Activated naive CD4-positive, alpha-beta T cell treated with anti-CD3 and anti-CD28 coated beads for 36 hours (primary cell): ENCODE measurements around the gene MITD1. TPM values are rescaled to one million over a fixed set of nuclear protein-coding genes. Genes with fewer than 3 reads are reported as not detected.
A peak's percentile ranks its signal among the peaks of the same experiment; 100 is the strongest.
"Not testable (repeated sequence)": the region's sequence is repeated elsewhere in the genome, so short reads cannot be mapped to it uniquely, and the experiment has no call there.

Source experiments
- CTCF ChIA-PET: fragments of 350-600 bp; sonication (Branson Sonifier 250); formaldehyde crosslinking; loops from one replicate; lab custom pipeline; 2021; ENCODE audit warnings: antibody characterized with exemption; lab: Charles Lee
- DNase-seq: peaks from one replicate; pipeline ENCODE4 v3.0.0-alpha.2; 2020
- H3K27ac Mint-ChIP-seq: one replicate; pipeline ENCODE4 v1.8.0; 2021; ENCODE audit warnings: mild to moderate bottlenecking, mixed read lengths
- H3K27me3 Mint-ChIP-seq: one replicate; pipeline ENCODE4 v1.8.0; 2021; ENCODE audit warnings: low read depth, mixed read lengths
- H3K36me3 Mint-ChIP-seq: one replicate; pipeline ENCODE4 v1.8.0; 2021; ENCODE audit warnings: low read depth, mixed read lengths
- H3K4me1 Mint-ChIP-seq: one replicate; pipeline ENCODE4 v1.8.0; 2021; ENCODE audit warnings: low read depth, mixed read lengths
- H3K4me3 Mint-ChIP-seq: one replicate; pipeline ENCODE4 v1.8.0; 2021; ENCODE audit warnings: mild to moderate bottlenecking, moderate library complexity, mixed read lengths
- H3K9me3 Mint-ChIP-seq: one replicate; pipeline ENCODE4 v1.8.0; 2021; ENCODE audit warnings: mixed read lengths
- intact Hi-C: fragments of 100-400 bp; cut with micrococcal nuclease; formaldehyde crosslinking; loops from one replicate; pipeline ENCODE4 v1.15.1; 2023
- total RNA-seq, 2 experiments: library from RNA; stranded (reverse); gene quantifications; one replicate each; pipeline ENCODE4 v1.2.3, GENCODE V29; 2021

MITD1 gene
- 10 to 100 TPM; 61.4 to 64.1 TPM for total RNA-seq

GRCh38 chr2:99180755-99181623 is at the start of gene MITD1, which contains the start of gene MRPL30:
TSS of gene MITD1 (minus strand) at chr2:99181058. CDS start at chr2:99180981, 77 bp downstream.
TSS of gene MRPL30 (plus strand) at chr2:99181184. CDS start at chr2:99186204, 5,020 bp downstream.
- Mint-ChIP-seq H3K4me1 (peaks cover 63% of the 10 kb centered on the region), H3K27ac (peak within 1 kb of the TSS; percentile 92), H3K36me3 (peaks cover 10% of the 10 kb centered on the region), H3K4me3 (peak within 1 kb of the TSS; percentile 95), H3K27me3 (no peaks in the 10 kb centered on the region), H3K9me3 (no peaks in the 10 kb centered on the region)
- CTCF ChIA-PET: interaction anchor here (0.9 to 2.0 kb wide), 4 partner anchors 14 to 156 kb away, joined by 4 to 11 read pairs (median 6); partner anchors contain the start of genes C2orf15 and EIF5B
- intact Hi-C loops: loop anchor here (1.0 kb wide), 4 partner anchors 26 to 309 kb away; partner anchors contain the start of genes C2orf15, REV1 and TXNDC9
- peak; percentile 94 for DNase-seq

- Mint-ChIP-seq H3K9me3 (no peaks in the 10 kb centered on the region), H3K4me3 (no peak overlapping the region), H3K27me3 (no peaks in the 10 kb centered on the region), H3K4me1 (no peaks in the 10 kb centered on the region), H3K27ac (no peak overlapping the region), H3K36me3 (peaks cover 24% of the 10 kb centered on the region)
- intact Hi-C loops: no loop called here
- DNase-seq: no peak
- CTCF ChIA-PET: no interaction called here
Measured at GRCh38 chr2:99217929-99218501, 37.2 kb upstream of the MITD1 start.

DNA sequence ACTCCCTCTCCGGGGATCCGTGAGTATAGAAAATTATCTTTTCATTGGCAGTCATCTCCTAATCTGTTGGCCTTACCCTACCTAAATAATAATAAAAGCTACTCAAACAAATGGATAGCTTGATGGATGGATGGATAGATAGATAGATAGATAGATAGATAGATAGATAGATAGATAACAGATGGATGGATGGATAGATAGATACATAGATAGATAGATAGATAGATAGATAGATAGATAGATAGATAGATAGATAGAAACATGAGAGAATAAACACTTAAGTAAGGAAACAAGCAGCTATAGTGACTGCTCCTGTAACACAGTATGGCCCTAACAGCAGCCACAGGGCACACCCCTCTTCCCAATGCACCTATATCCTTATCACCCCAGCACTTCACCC is 35.2 kb upstream of the MITD1 start:
- Mint-ChIP-seq H3K4me1 (no peaks in the 10 kb centered on the region), H3K27me3 (no peaks in the 10 kb centered on the region), H3K36me3 (peaks cover 14% of the 10 kb centered on the region), H3K9me3 (no peaks in the 10 kb centered on the region), H3K27ac (no peak overlapping the region), H3K4me3 (no peak overlapping the region)
- intact Hi-C loops: no loop called here
- CTCF ChIA-PET: no interaction called here
- no peak for DNase-seq

DNA sequence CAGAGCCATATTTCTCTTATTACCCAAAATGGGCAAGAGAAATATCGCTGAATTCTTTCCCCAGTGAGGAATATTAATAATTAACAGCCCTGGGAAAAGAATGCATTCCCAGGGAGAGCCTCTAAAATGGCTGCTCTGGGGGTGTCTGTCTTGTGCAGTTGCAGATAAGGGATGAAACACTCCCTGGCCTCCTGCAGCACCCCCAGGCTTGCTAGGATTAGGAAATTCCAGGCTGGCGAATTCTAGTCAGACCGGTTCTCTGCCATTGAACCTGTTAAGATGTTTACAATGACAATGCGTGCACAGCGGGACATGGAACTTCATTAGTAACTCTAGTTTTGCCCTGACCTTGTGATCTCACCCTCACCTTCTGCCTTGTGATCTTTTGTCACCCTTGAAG is 24.6 kb upstream of the MITD1 start:
- Mint-ChIP-seq H3K4me1 (no peaks in the 10 kb centered on the region), H3K9me3 (peaks cover 4% of the 10 kb centered on the region), H3K27ac (no peak overlapping the region), H3K4me3 (no peak overlapping the region), H3K27me3 (no peaks in the 10 kb centered on the region), H3K36me3 (peaks cover 11% of the 10 kb centered on the region)
- CTCF ChIA-PET: no interaction called here
- intact Hi-C loops: no loop called here
- DNase-seq: no peak

DNA sequence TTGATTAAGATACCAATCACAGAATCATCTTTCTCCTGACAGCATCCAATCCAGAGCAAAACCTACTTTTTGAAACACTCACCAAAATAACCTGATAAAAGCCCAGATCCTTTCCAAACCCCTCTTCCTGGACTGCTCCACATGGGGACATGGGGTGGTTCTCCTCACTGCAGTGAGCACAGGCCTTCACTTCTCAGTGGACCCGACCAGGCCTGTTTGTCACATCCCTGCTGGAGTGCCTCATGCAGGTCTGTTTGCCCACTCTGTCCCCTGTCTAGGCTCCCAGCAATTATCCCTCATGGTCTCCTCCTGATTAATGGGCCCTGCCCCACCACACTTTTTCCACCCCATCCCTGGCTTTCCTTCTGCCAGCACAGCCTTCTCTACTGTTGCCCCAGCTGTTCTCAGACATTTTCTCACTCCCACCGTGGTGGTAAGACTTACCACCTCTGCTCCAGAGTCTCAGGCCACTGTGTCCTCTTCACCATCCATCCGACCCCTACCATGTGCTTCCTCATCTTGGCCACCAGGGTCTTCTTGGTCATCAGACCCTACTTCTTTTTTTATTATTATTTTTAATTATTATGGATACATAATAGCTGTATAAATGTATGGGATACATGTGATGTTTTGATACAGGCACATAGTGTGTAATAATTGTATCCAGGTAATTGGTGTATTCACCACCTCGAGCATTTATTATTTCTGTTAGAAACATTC is 21.3 kb upstream of the MITD1 start:
- Mint-ChIP-seq H3K4me1 (no peaks in the 10 kb centered on the region), H3K9me3 (peaks cover 4% of the 10 kb centered on the region), H3K36me3 (peaks cover 7% of the 10 kb centered on the region), H3K4me3 (no peak overlapping the region), H3K27ac (peak overlapping the region; percentile 3), H3K27me3 (no peaks in the 10 kb centered on the region)
- CTCF ChIA-PET: interaction anchor here (0.9 kb wide), 1 partner anchor 34 kb away, joined by 3 read pairs; no protein-coding TSS in a partner anchor
- intact Hi-C loops: no loop called here
- DNase-seq: no peak

- H3K9me3 Mint-ChIP-seq: no peaks in the 10 kb centered on the region
- intact Hi-C loops: no loop called here
- H3K27ac Mint-ChIP-seq: no peak overlapping the region
- CTCF ChIA-PET: no interaction called here
- peaks cover 6% of the 10 kb centered on the region for H3K36me3 Mint-ChIP-seq
- no peaks in the 10 kb centered on the region for H3K4me1 Mint-ChIP-seq
- H3K4me3 Mint-ChIP-seq: no peak overlapping the region
- no peaks in the 10 kb centered on the region for H3K27me3 Mint-ChIP-seq
- DNase-seq: no peak
Measured at GRCh38 chr2:99200076-99200800, 19.4 kb upstream of the MITD1 start.

- Mint-ChIP-seq H3K27me3 (no peaks in the 10 kb centered on the region), H3K9me3 (no peaks in the 10 kb centered on the region), H3K27ac (no peak overlapping the region), H3K36me3 (peaks cover 10% of the 10 kb centered on the region), H3K4me1 (no peaks in the 10 kb centered on the region), H3K4me3 (no peak overlapping the region)
- DNase-seq: no peak
- CTCF ChIA-PET: no interaction called here
- intact Hi-C loops: no loop called here
Measured at GRCh38 chr2:99198103-99198841, 17.4 kb upstream of the MITD1 start.

DNA sequence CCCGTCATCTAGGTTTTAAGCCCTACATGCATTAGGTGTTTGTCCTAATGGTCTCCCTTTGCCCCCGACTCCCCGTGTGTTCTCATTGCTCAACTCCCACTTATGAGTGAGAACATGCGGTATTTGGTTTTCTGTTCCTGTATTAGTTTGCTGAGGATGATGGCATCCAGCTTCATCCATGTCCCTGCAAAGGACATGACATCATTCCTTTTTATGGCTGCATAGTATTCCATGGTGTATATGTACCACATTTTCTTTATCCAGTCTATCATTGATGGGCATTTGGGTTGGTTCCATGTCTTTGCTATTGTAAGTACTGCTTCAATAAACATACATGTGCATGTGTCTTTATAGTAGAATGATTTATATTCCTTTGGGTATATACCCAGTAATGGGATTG is 11.5 kb upstream of the MITD1 start:
- DNase-seq, H3K27ac Mint-ChIP-seq, H3K4me3 Mint-ChIP-seq, intact Hi-C loops, CTCF ChIA-PET, H3K27me3 Mint-ChIP-seq, H3K9me3 Mint-ChIP-seq, H3K4me1 Mint-ChIP-seq: not testable (repeated sequence)
- peaks cover 40% of the 10 kb centered on the region for H3K36me3 Mint-ChIP-seq

- CTCF ChIA-PET: interaction anchor here (0.6 kb wide), 1 partner anchor 51 kb away, joined by 3 read pairs; no protein-coding TSS in a partner anchor
- Mint-ChIP-seq H3K4me3 (no peak overlapping the region), H3K27me3 (no peaks in the 10 kb centered on the region), H3K9me3 (no peaks in the 10 kb centered on the region), H3K27ac (no peak overlapping the region), H3K4me1 (peaks cover 10% of the 10 kb centered on the region), H3K36me3 (peaks cover 39% of the 10 kb centered on the region)
- no peak for DNase-seq
- intact Hi-C loops: no loop called here
Measured at GRCh38 chr2:99190548-99190947, 9.7 kb upstream of the MITD1 start.

- DNase-seq: no peak
- Mint-ChIP-seq H3K9me3 (no peaks in the 10 kb centered on the region), H3K4me1 (peaks cover 23% of the 10 kb centered on the region), H3K36me3 (peaks cover 33% of the 10 kb centered on the region), H3K4me3 (no peak overlapping the region), H3K27ac (no peak overlapping the region), H3K27me3 (no peaks in the 10 kb centered on the region)
- CTCF ChIA-PET: interaction anchor here (0.6 kb wide), 2 partner anchors 139 to 1262 kb away, joined by 3 to 4 read pairs; no protein-coding TSS in a partner anchor
- intact Hi-C loops: no loop called here
Measured at GRCh38 chr2:99188357-99188756, 7.5 kb upstream of the MITD1 start.

DNA sequence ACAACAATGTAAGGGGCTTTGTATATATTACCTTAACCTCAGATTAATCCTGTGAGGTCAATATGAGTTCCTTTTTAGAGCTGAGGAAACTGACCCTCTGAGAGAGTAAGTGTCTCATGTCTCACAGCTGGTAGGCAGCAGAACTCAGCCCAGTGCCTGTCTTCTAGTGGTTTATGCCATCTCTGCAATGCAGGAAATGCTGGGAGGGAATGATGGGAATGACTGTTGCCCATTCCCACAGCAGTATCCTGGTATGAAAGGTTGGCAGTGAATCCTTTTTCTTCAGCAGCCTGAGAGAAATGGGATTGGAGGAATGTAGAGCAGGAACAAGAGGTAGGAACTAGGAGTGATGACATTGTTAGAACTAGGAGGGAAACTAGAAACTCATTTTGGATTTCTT is 6.2 kb upstream of the MITD1 start:
- Mint-ChIP-seq H3K27me3 (no peaks in the 10 kb centered on the region), H3K4me1 (peaks cover 28% of the 10 kb centered on the region), H3K27ac (no peak overlapping the region), H3K9me3 (no peaks in the 10 kb centered on the region), H3K36me3 (peaks cover 23% of the 10 kb centered on the region), H3K4me3 (no peak overlapping the region)
- intact Hi-C loops: no loop called here
- CTCF ChIA-PET: no interaction called here
- no peak for DNase-seq
